Measurements from ENCODE around the gene TKFC. TPM values are rescaled to one million over a fixed set of nuclear protein-coding genes. Genes with fewer than 3 reads are reported as not detected.

TKFC gene
- total RNA-seq, 1 donor from 2014 or later = 72.6 TPM

DNA sequence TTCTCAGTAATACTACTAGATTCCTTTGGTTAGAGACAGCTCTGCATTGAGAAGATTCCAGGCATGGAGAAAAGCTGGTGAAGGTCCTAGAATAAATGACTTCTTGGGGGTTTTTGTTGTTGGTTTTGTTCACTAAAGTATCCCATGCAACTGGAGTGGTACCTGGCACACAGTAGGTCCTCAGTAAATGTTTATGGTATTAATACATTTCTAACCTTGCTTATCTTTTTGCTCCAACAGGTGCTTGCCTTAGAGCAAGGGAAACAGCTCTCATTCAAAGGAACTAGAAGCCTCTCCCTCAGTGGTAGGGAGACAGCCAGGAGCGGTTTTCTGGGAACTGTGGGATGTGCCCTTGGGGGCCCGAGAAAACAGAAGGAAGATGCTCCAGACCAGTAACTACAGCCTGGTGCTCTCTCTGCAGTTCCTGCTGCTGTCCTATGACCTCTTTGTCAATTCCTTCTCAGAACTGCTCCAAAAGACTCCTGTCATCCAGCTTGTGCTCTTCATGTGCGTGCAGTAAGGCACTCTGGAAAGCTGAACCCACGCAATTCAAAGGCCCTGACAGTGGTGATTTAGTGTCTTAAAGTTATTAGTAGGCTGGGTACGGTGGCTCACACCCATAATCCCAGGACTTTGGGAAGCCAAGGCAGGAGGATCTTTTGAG, 31.1 kb downstream of the TKFC start:
- no peaks in the 10 kb centered on the region for H3K9me3 Mint-ChIP-seq
- H3K4me3 Mint-ChIP-seq = peak overlapping the region; percentile 100
- peak overlapping the region; percentile 59 for H3K27ac Mint-ChIP-seq
- no peak for DNase-seq (ENCODE audit: extremely low spot score, unreplicated experiment)
- no peak for TF ChIP-seq CTCF (conservative IDR thresholded peaks at IDR 0.05)
- no peaks in the 10 kb centered on the region for H3K27me3 Mint-ChIP-seq
- peaks cover 14% of the 10 kb centered on the region for H3K36me3 Mint-ChIP-seq
- H3K4me1 Mint-ChIP-seq (ENCODE audit: unreplicated experiment) = peaks cover 28% of the 10 kb centered on the region

DNA sequence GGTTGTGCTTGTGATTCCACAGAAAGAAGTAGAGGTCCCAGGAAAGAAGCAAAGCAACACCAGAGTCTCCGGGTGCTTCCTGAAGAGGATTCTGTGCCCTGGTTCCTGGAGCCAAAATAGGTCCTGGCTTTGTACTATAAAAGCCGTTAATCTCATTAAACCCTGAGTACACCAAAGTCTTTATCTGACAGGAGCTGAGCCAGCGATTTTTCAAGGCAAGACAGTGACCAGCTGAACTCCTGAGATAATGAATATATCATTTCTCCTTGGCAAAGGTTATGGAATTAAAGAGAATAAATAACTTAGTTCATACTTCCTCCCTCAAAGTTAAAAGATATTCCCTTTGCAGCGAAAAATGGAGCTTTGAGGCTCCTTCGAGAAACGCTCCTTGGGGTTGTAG, 34.4 kb downstream of the TKFC start:
- Mint-ChIP-seq H3K36me3 (peaks cover 33% of the 10 kb centered on the region), H3K27ac (no peak overlapping the region), H3K4me3 (no peak overlapping the region), H3K4me1 (ENCODE audit: unreplicated experiment) (peaks cover 13% of the 10 kb centered on the region), H3K9me3 (no peaks in the 10 kb centered on the region), H3K27me3 (no peaks in the 10 kb centered on the region)
- no peak for TF ChIP-seq CTCF (conservative IDR thresholded peaks at IDR 0.05)
- DNase-seq (ENCODE audit: extremely low spot score, unreplicated experiment) = no peak

DNA sequence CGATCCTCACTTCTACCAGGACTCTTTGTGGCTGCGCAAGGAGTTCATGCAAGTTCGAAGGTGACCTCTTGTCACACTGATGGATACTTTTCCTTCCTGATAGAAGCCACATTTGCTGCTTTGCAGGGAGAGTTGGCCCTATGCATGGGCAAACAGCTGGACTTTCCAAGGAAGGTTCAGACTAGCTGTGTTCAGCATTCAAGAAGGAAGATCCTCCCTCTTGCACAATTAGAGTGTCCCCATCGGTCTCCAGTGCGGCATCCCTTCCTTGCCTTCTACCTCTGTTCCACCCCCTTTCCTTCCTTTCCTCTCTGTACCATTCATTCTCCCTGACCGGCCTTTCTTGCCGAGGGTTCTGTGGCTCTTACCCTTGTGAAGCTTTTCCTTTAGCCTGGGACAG, 35.6 kb downstream of the TKFC start:
- no peak overlapping the region for H3K4me3 Mint-ChIP-seq
- H3K4me1 Mint-ChIP-seq (ENCODE audit: unreplicated experiment) = peaks cover 3% of the 10 kb centered on the region
- H3K27me3 Mint-ChIP-seq = no peaks in the 10 kb centered on the region
- no peak for TF ChIP-seq CTCF (conservative IDR thresholded peaks at IDR 0.05)
- peaks cover 34% of the 10 kb centered on the region for H3K36me3 Mint-ChIP-seq
- no peak overlapping the region for H3K27ac Mint-ChIP-seq
- DNase-seq (ENCODE audit: extremely low spot score, unreplicated experiment) = no peak
- H3K9me3 Mint-ChIP-seq = no peaks in the 10 kb centered on the region

DNA sequence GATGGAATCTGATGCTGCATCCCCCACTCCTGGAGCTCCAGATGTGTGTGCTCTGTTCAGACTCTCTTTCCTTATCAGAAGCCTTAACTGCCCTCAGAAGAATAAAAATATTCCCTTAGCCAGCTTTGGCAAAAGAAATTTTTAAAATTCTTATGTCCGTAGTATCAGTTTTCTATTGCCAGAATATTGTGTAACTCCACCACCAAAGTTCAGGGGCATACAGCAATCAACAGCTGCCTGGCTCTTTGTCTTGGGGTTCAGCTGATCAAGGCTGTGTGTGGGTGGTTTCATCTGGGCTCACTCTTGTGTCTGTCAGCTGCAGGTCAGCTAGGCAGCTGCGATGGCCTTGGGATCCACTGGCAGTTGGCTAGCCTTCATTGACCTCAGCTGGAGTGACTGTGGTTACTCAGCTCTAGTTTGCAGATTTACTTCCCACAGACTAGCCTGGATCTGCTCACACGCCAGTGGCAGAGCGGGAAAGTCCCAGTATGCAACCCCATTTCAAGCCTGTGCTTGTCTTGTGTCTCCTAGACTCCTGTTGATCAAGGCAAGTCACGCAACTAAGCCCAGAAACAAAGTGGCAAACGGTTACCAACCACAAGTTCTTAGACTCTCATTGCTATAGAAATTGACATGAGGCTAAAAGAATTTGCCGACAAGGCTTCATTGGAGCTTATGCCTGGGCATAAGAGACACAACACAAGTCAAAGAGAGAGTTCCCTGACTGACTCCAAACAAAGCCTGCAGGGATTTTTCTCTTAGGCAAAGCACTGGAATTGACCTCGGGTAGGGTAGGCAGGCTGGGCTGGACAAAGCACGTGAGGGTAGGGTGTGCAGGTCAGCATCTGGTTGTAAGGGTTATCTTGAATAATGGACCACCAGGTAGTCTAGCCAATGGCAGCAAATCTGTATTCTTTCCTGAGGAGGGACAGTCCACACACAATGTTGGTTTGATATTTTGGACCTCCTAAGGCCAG, 36.6 kb downstream of the TKFC start:
- H3K27me3 Mint-ChIP-seq = no peaks in the 10 kb centered on the region
- peak overlapping the region; percentile 71 for H3K27ac Mint-ChIP-seq
- no peak for TF ChIP-seq CTCF (conservative IDR thresholded peaks at IDR 0.05)
- no peaks in the 10 kb centered on the region for H3K4me1 Mint-ChIP-seq (ENCODE audit: unreplicated experiment)
- peaks cover 34% of the 10 kb centered on the region for H3K36me3 Mint-ChIP-seq
- no peaks in the 10 kb centered on the region for H3K9me3 Mint-ChIP-seq
- H3K4me3 Mint-ChIP-seq = no peak overlapping the region
- DNase-seq (ENCODE audit: extremely low spot score, unreplicated experiment) = no peak

- Mint-ChIP-seq H3K9me3 (no peaks in the 10 kb centered on the region), H3K27me3 (no peaks in the 10 kb centered on the region), H3K36me3 (peaks cover 38% of the 10 kb centered on the region), H3K4me3 (peak overlapping the region; percentile 44), H3K4me1 (ENCODE audit: unreplicated experiment) (no peaks in the 10 kb centered on the region), H3K27ac (peak overlapping the region; percentile 71)
- no peak for DNase-seq (ENCODE audit: extremely low spot score, unreplicated experiment)
- no peak for TF ChIP-seq CTCF (conservative IDR thresholded peaks at IDR 0.05)
Measured at GRCh38 chr11:61370349-61371005, 37.4 kb downstream of the TKFC start.

Data from type B pancreatic cell (in vitro differentiated cells).